Stimulated activated CD8-positive, alpha-beta memory T cell treated with anti-CD3 and anti-CD28 coated beads, Interleukin-7, amount 100 ng/mL, for 48 hours (primary cell): ENCODE data around the gene FAM227A.

Source experiments
- DNase-seq, 2 donors: peaks; one replicate each; pipeline ENCODE4 v3.0.0-alpha.2; 2020; ENCODE audit warnings: low read depth in 1 of 2; ENCODE audit errors: extremely low read depth in 1 of 2

Gene FAM227A

DNA sequence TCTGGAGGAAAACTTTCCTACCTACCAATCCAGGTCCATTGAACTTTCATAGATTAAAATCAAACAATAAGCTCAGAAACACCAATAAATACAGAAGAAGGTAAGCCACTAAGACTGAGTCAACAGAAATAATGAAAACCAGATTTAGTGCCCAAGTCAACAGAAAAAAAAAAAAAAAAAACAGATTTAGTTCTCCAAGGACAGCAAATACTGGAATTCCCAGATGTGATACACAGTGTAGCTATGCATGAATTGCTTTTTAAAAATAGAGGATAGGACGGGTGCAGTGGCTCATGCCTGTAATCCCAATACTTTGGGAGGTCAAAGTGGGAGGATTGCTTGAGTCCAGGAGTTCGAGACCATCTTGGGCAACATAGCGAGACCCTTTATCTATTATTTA, 101.9 kb downstream of the FAM227A start:
- no peak for DNase-seq

DNA sequence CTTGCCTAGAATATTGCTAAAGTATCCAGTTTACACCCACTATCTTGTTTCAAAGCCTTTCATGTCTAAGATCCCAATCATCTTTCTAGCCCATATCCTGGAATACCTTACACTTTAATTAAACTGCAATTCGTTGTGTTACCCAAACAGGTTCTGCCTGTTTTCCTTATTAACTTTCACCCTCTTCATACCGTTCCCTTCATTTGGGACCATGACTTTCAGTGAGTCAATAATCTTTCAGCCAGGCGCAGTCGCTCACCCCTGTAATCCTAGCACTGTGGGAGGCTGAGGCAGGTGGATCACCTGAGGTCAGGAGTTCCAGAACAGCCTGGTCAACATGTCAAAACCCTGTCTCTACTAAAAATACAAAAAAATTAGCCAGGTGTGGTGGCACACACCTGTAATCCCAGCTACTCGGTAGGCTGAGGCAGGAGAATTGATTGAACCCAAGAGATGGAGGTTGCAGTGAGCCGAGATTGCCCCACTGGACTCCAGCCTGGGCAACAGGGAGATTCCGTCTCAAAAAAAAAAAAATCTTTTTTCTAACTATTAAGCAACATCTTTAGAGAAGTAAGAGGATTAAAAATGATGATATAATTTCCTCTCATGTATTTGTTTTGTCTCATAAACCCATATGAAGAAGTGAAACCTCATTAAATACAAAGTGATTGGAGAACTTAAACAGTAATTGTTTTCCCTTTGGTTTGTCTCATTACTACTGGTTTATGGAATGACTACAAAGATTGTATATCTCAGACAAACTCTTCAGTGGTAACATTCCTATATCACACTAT, 106.9 kb downstream of the FAM227A start:
- no peak for DNase-seq

- no peak for DNase-seq
Observed at GRCh38 chr22:38540701-38541100, 115.5 kb downstream of the FAM227A start.

GRCh38 chr22:38531251-38531938, 124.8 kb downstream of the FAM227A start:
- DNase-seq = no peak
